Activated naive CD8-positive, alpha-beta T cell (primary cell): ENCODE data around the gene TWIST1.

Source experiments
- H3K27ac Mint-ChIP-seq: one replicate; pipeline ENCODE4 v1.8.0; 2021; ENCODE audit warnings: mixed read lengths
- H3K27me3 Mint-ChIP-seq: one replicate; pipeline ENCODE4 v1.8.0; 2021; ENCODE audit warnings: mixed read lengths
- H3K36me3 Mint-ChIP-seq: one replicate; pipeline ENCODE4 v1.8.0; 2021; ENCODE audit warnings: mixed read lengths
- H3K4me1 Mint-ChIP-seq: one replicate; pipeline ENCODE4 v1.8.0; 2021; ENCODE audit warnings: low read depth, mixed read lengths
- H3K4me3 Mint-ChIP-seq: one replicate; pipeline ENCODE4 v1.8.0; 2021; ENCODE audit warnings: mild to moderate bottlenecking, mixed read lengths
- H3K9me3 Mint-ChIP-seq: one replicate; pipeline ENCODE4 v1.8.0; 2021; ENCODE audit warnings: low read depth, mixed read lengths

The TWIST1 gene

DNA sequence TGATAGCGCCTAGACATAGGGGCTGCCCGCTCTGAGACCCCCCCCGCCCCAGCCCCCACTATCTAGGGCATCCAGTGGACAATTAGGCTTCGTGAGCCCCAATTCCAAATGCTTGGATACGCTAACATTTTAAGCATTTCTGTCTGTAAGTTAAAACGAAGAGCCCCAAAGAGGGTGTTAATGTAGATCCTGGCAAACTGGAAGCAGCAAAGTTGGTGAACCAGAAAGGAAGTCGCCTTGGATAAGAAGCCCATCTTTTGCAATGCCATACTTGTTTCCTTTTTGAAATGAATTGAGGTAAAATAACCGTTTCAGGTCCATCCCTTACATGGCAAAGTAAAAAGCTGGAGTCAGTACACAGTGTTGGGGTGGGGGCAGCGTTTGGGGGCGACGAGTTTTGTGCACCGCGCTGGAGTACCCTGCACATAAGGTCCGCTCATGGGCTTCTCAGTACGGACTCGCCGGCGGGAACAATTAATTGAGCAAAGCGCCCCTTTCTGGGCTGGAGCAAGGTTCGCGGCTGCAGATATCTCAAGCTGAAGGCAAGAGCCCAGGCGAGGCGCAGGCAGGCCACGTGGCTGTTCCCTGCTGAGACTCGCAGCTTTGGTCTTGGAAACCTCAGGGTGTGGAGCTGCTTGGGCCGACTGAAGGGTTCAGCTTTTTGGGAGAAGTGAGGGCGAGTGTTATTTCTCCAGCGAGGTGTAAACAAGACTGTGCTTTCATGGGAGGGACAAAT is 1.4 kb upstream of the TWIST1 start:
- Mint-ChIP-seq H3K27me3 (peaks cover 41% of the 10 kb centered on the region), H3K36me3 (no peaks in the 10 kb centered on the region), H3K4me3 (no peak overlapping the region), H3K27ac (no peak overlapping the region), H3K4me1 (peaks cover 2% of the 10 kb centered on the region), H3K9me3 (no peaks in the 10 kb centered on the region)

DNA sequence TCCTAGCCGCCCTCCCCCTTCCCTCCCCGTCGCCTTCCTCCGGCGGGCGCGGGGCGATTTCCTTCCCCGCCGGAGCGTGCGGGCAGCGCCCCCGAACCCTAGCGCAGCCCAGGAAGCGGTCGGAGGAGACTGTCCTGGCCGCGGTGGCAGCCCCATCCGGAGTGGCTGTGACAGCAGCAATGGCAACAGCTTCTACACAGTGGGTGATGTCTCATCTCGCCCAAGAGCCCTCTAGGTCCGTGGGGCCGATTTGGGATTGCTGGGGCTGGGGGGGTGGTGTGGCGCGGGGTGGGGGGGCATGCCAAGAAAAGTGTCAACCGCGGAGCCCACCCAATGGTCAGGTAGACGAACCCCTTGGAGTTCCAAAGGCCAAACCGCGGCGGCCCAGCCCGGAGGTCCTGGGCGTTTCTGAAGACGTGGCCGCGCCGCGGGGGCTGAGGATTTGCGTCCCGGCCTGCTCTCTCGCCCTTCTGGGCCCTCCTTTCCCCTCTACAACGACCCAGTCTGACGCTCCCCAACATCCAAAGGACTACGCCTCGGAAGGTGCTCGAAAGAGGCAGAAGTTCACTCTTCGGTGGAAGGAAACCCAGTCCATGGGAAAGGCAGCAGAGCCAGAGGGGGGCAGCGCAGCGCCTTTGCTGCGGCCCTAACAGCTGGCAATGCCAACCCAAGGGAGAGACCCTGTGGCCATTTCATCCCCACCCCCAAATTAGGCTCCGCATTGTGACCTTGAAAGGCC is 603 bp upstream of the TWIST1 start:
- Mint-ChIP-seq H3K9me3 (no peaks in the 10 kb centered on the region), H3K27ac (no peak overlapping the region), H3K4me3 (no peak overlapping the region), H3K36me3 (no peaks in the 10 kb centered on the region), H3K4me1 (peaks cover 2% of the 10 kb centered on the region), H3K27me3 (peaks cover 42% of the 10 kb centered on the region)

DNA sequence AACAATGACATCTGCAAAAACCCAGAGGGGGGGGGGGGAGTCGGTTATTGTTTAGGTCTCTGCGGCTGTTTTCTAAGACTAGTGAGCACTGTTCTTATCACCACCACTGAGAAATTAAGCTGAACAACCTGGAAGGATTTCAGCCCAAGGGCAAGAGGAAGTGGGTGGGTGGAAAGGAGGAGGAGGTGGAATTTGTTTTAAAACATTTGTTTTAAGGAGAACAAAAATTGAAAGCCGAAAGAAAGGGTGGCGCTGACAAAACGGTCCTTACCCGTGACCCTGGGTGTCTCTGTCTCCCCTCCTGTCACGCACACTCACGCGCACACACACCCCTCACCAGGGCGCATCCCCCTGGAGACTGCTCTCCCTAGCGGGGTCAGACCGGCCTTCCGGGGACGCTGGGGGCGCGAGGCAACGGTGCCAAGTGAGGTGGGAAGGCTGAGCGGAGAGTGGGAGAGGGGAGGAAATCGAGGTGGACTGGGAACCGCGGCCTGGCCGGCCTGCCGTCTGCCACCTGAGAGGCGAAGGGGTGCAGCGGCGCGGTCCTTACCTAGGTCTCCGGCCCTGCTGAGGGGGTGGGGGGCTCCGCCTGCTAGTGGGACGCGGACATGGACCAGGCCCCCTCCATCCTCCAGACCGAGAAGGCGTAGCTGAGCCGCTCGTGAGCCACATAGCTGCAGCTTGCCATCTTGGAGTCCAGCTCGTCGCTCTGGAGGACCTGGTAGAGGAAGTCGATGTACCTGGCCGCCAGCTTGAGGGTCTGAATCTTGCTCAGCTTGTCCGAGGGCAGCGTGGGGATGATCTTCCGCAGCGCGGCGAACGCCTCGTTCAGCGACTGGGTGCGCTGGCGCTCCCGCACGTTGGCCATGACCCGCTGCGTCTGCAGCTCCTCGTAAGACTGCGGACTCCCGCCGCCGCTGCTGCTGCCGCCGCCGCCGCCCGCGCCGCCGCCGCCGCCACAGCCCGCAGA is 1.0 kb downstream of the TWIST1 start:
- Mint-ChIP-seq H3K4me3 (peak overlapping the region; percentile 44), H3K27ac (no peak overlapping the region), H3K9me3 (no peaks in the 10 kb centered on the region), H3K4me1 (peaks cover 2% of the 10 kb centered on the region), H3K27me3 (peaks cover 46% of the 10 kb centered on the region), H3K36me3 (no peaks in the 10 kb centered on the region)

DNA sequence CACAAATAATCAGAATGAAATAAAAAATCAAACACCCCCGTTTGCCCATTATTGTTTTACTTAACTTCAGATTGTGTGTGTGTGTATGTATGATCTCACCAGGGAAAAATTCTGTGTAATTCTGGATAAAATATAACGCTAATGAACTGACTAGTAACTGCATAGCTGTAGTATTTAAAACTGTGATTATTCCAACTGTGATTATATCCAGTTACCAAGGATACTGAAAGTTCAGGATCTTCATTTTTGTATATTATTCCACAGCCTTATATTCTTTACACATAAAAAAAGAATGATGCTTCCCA is 2.9 kb downstream of the TWIST1 start:
- Mint-ChIP-seq H3K27ac (no peak overlapping the region), H3K4me1 (peaks cover 2% of the 10 kb centered on the region), H3K9me3 (no peaks in the 10 kb centered on the region), H3K27me3 (peaks cover 52% of the 10 kb centered on the region), H3K36me3 (no peaks in the 10 kb centered on the region), H3K4me3 (no peak overlapping the region)

DNA sequence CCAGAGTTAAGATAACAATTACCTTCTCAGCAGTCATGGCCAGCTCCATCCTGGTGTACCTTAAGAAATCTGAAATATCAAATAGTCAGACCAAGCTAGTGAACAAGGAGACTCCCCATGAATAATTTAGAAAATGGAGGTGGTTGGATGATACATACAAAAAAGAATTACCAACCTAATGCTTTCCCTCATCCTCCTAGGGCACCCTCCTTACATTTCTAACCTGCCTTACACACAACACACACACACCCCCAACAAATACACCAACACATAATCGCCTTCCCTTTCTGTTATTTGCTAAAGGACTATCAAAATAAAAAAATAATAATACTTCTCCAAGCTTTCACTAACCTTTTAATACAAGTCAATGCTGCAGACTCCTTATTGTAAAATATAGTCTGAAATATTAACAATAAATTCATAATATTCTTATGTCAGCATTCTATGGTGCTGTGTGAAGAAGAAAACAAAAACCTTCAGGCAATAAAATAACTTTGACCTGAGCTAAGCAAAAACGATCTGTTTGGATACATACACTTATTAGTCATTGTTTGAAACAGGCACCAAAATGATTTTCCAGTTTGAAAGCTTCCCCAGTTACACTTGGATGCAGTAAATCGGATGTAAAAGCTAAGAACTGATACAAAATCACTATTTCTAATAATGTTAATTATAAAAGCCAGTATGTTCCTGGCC is 3.4 kb downstream of the TWIST1 start:
- peaks cover 2% of the 10 kb centered on the region for H3K4me1 Mint-ChIP-seq
- no peak overlapping the region for H3K27ac Mint-ChIP-seq
- peaks cover 53% of the 10 kb centered on the region for H3K27me3 Mint-ChIP-seq

DNA sequence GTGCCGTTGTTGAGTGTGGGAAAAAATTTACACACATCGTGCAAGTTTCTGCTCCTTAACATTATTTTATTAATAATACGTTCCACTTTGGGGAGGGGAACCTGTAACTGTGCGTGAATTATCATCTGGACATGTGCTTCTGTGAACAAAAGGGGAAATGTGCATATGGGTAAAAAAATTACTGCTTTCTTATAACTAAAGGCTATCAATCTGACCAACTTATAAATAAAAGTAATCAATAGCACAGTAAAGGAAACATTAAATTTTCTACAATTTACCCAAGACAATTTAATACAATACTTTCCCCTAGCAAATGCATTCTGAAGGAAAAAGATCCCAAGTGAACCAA is 4.5 kb downstream of the TWIST1 start:
- H3K36me3 Mint-ChIP-seq = no peaks in the 10 kb centered on the region
- H3K4me1 Mint-ChIP-seq = peaks cover 2% of the 10 kb centered on the region
- peaks cover 57% of the 10 kb centered on the region for H3K27me3 Mint-ChIP-seq
- no peak overlapping the region for H3K27ac Mint-ChIP-seq
- no peak overlapping the region for H3K4me3 Mint-ChIP-seq
- no peaks in the 10 kb centered on the region for H3K9me3 Mint-ChIP-seq

More for the DNA sequence above, 3.4 kb downstream of the TWIST1 start:
- Mint-ChIP-seq H3K36me3 (no peaks in the 10 kb centered on the region), H3K4me3 (no peak overlapping the region), H3K9me3 (no peaks in the 10 kb centered on the region)

DNA sequence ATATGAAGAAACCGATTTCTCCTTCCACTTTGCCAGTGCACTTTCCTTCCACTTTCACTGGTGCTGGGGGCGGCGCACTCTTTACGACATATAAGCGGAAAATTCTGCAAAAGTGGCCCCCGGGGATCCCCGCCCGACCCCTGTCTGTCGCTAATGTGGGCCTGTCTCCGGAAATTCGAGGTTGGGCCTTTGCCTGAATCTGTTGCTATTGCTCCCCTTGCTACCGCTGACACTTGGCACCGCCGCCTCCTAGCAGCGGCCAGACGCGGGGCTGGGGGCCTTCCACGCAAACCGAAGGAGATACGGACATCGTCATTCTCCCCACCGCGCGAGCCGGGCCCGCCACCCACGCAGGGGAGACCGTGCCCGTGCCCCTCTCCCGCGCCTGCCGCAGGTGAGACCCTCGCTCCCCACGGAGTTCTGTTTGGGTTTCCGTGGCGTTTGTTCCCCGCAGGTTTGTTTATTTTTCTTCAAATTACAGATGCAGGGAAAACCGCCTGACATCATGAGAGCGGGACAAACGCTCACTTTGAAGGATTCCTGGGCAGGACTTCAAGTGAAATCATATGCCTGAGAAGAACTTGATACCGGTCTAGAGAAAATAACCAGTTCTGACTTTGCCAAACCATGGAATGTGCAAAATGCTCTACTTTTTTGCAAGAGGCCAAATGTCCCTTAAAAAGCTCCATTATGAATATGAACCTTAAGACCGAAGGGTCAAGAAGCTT is 5.0 kb downstream of the TWIST1 start:
- H3K36me3 Mint-ChIP-seq = no peaks in the 10 kb centered on the region
- H3K9me3 Mint-ChIP-seq = no peaks in the 10 kb centered on the region
- H3K4me1 Mint-ChIP-seq = peaks cover 2% of the 10 kb centered on the region
- H3K4me3 Mint-ChIP-seq = no peak overlapping the region
- no peak overlapping the region for H3K27ac Mint-ChIP-seq
- H3K27me3 Mint-ChIP-seq = peaks cover 62% of the 10 kb centered on the region

DNA sequence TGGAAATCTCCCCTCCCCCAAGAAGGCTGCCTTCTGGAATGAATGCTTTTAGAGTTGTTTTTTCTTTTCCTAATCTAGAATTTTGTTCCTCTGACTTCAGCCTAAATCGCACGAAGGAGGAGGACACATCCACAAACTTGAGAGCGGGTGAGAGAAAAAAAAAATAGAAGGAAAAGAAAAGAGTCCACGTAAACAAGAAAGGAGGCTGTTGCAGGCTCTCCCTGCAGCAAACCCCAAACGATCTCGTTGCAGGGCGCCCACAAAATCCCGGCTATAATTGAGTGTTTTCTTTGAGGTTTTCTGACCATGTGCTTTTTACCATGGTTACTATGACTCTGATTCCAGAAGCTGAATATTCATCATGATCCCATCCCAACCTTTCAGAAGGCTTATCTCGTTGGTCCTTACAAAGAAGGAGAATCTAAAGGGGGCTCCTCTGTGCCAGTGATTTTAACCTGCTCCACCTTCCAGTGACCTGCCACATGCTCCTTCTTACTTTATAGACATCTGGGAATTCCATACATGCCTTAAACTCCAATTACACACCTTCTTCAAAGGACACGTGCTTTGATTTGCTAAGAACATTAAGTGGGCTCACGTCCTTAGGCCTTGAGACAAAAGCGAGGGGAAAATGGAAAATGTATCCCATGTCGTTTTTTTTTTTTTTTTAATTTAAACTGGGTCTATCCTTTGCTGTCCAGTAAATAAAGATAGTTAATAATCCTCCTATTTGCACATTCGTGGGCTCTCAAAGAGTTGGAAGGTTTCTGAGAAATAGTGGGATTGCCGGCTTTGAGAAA is 5.8 kb downstream of the TWIST1 start:
- H3K27ac Mint-ChIP-seq = no peak overlapping the region
- no peak overlapping the region for H3K4me3 Mint-ChIP-seq
- H3K36me3 Mint-ChIP-seq = no peaks in the 10 kb centered on the region
- H3K27me3 Mint-ChIP-seq = peaks cover 67% of the 10 kb centered on the region
- H3K9me3 Mint-ChIP-seq = no peaks in the 10 kb centered on the region
- H3K4me1 Mint-ChIP-seq = peaks cover 2% of the 10 kb centered on the region

DNA sequence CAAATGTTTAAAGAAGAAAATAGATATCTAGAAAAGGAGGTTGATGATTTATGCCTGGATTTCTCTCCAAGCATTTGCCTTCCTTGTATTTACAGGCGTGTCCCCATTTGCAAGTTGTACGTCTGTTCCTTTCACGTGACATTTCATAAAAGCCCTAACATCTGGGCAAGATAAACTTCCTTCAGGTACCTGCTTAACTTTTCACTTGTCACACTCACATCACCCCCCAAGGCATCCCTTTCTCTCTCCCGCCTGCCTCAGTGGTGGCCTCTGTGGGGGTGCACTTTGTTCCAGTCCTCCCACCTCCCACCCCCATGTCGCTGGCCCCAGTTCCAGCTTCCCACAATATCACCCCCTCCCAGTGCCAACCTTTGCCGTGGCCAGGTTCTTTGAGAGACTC is 6.7 kb downstream of the TWIST1 start:
- Mint-ChIP-seq H3K27ac (no peak overlapping the region), H3K27me3 (peaks cover 72% of the 10 kb centered on the region), H3K9me3 (no peaks in the 10 kb centered on the region), H3K4me3 (no peak overlapping the region), H3K4me1 (no peaks in the 10 kb centered on the region), H3K36me3 (no peaks in the 10 kb centered on the region)

DNA sequence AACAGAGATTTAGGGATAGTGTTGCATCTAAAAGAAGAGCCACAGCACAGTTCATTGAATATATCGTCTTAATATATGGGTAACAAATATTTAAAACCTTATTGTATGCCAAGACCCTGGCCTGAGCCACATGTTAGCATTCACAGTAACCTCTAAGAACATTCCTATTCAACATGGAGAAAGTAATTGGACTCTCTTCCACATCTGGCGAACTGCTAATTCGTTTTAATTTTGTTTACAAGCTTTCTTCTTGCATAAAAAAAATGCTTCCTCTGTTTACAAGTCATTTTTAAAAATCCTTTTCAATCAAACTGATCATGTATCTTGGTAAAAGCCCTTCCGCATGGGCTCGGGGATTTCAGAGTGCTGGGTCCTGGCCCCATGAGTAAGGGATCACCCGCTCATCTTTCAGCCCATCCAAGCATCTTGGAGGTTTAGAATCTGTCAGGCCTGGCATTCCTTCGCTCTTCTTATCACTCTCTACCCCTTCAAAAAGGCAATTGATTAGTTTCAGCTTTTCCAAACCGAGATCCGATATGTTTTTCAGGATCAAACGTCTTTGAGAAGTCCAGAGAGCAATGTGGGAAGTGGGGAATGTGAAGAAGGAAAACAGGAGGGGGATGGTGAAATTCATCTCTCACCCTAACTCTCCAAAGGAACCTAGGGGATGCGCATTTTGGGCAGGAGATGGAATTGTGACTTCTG is 7.3 kb downstream of the TWIST1 start:
- Mint-ChIP-seq H3K9me3 (no peaks in the 10 kb centered on the region), H3K4me1 (no peaks in the 10 kb centered on the region), H3K36me3 (no peaks in the 10 kb centered on the region), H3K27me3 (peaks cover 76% of the 10 kb centered on the region), H3K4me3 (no peak overlapping the region), H3K27ac (no peak overlapping the region)

DNA sequence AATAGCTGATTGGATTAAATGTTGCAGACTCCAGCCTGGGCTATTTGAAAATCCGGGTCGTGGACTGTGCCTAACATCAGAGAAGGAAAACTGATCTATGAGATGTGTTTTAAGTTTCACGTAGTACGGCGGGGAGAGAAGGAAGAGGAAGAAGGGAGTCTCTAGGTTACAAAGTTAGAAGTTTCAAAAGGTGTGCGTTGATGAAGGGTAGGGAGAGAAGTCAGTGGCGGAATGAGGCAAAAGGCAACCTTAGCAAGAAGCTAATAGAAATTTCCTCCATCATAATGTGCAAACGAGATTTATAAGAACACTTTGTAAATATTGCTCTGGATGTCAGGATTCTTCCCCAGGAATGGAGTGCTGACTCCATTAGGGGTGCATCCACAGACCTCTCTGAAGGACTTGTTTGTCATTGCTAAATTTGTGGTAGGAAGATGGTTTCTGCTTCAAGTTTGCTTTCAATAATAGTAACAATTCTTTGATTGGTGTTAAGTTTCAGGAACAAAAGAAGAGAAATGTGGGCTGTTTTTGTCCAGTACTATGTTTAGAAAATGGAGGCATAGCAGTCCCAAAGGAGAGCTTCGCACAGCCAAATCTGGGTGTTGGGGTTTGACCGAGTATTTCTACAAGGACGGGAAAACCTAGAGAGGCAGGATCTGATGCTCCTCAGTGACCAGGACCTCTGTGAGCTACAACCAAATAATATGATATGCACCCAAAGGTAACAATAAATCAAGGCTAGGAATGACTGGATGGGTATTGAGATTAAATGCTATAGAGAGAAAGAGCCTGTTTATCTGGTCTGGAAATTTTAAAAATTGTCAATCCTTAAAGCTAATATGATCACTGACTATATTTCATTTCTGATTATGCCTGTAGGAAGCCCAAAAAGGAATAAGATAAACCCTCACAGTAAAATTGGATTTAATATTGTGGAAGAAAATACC is 8.2 kb downstream of the TWIST1 start:
- no peaks in the 10 kb centered on the region for H3K9me3 Mint-ChIP-seq
- H3K36me3 Mint-ChIP-seq = no peaks in the 10 kb centered on the region
- no peak overlapping the region for H3K27ac Mint-ChIP-seq
- H3K4me3 Mint-ChIP-seq = no peak overlapping the region
- H3K27me3 Mint-ChIP-seq = peaks cover 75% of the 10 kb centered on the region
- H3K4me1 Mint-ChIP-seq = no peaks in the 10 kb centered on the region

DNA sequence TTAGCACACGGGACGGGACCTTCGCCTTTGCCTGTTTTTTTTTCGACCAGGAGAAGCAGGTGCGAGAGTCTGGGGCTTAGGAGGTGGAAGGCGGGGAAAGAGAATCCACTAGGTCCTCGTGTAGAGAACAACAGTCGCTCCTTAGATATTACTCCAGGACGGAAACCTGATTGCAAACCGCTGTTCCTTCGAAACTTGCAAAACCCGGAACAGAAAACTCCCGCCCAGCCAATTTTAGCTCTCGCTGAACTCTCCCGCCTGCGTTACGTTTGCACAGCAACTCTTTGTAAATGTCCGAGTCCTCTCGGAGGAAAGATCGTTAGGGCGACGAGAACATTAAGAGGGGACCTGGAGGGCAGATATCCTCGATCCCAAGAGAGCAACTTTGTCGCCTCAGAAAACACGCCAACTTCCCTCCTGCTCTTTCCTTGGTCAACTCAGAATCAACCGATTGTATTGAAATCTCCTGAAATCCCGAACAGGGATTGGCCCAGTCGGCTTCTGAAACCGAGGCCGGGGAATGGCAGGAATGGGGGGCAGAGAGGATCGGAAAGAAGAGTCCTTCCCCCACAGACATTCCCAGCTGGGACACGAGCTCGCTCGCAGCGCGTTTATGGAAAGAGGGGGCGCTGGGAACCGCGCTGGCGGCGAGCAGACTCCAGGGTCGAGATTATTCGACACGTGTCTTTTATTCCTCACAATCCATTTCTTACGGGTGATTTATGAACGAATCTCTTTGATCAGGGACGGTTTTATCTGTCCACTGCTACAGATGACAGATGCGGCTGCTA is 9.9 kb downstream of the TWIST1 start:
- H3K36me3 Mint-ChIP-seq = no peaks in the 10 kb centered on the region
- H3K4me3 Mint-ChIP-seq = no peak overlapping the region
- H3K9me3 Mint-ChIP-seq = no peaks in the 10 kb centered on the region

More for the DNA sequence above, 9.9 kb downstream of the TWIST1 start:
- Mint-ChIP-seq H3K27me3 (peaks cover 69% of the 10 kb centered on the region), H3K27ac (no peak overlapping the region), H3K4me1 (no peaks in the 10 kb centered on the region)
